ENCODE data around the gene GFI1. TPM values are rescaled to one million over a fixed set of nuclear protein-coding genes. Genes with fewer than 3 reads are reported as not detected.

The GFI1 gene
- total and polyA plus RNA-seq, 2 of the 13 experiments (the other 11 are each of a cell fraction or from before 2014, with no cell fraction given): 10.3 to 10.5 TPM

- no TSS peak for BruUV-seq (replicated peaks)
- ChIA-PET CTCF (ENCODE audit: low intra/inter-chr PET ratio, low total read pairs) (no interaction called here), POLR2A (no interaction called here)
- in situ Hi-C loops (cut with HindIII; ENCODE audit: extremely low pct_ligation_motif_present, low pct_unique_long_range_greater_than_20kb): no loop called here
- H3K4me3 ChIP-seq (replicated peaks in 1 of 3; ENCODE audit: insufficient read depth in 1 of 3, low read depth in 2 of 3, low read length in 3 of 3): no peak overlapping the region
- H3K27ac ChIP-seq (ENCODE audit: extremely low read length, insufficient read depth, low read length): no peak overlapping the region
- no peak for DNase-seq (ENCODE audit: low spot score)
- no peaks in the 10 kb centered on the region for H3K9me3 ChIP-seq (ENCODE audit: low read length)
- intact Hi-C loops (cut with micrococcal nuclease; ENCODE audit: unreplicated experiment): no loop called here
- H3K36me3 ChIP-seq (replicated peaks in 1 of 2; ENCODE audit: control insufficient read depth in 1 of 2, insufficient read depth in 2 of 2, low read length in 2 of 2): no peaks in the 10 kb centered on the region
- H4K20me1 ChIP-seq (ENCODE audit: insufficient read depth, low read length): no peaks in the 10 kb centered on the region
- WGBS (ENCODE audit: low lambda C conversion rate): 42% methylated on average over 2 of the region's 2 CpGs
- H3K4me2 ChIP-seq (ENCODE audit: low read depth, low read length): no peak overlapping the region
- H3K27me3 ChIP-seq (ENCODE audit: control insufficient read depth in 1 of 2, insufficient read depth in 2 of 2, low read length in 2 of 2): peaks cover 0 to 4% of the 10 kb centered on the region in 2 experiments; a peak in 1 of 5 replicates
- no peak for ATAC-seq
- peaks cover 28% of the 10 kb centered on the region for H3K4me1 ChIP-seq (ENCODE audit: insufficient read depth, low read length)
- H3K79me2 ChIP-seq (ENCODE audit: insufficient read depth, low read length): no peaks in the 10 kb centered on the region
- no peak for FAIRE-seq
- no peak overlapping the region for H3K9ac ChIP-seq (ENCODE audit: insufficient read depth, low read depth, low read length)
- TF ChIP-seq NFE2 (CRISPR knock-in tag; IDR thresholded peaks at IDR 0.05): no peak
- TF ChIP-seq RFXANK (CRISPR knock-in tag; IDR thresholded peaks at IDR 0.05): no peak
- no peak for TF ChIP-seq ZNF33B (CRISPR knock-in tag; IDR thresholded peaks at IDR 0.05)
- TF ChIP-seq ATM (IDR thresholded peaks at IDR 0.05; ENCODE audit: borderline replicate concordance): no peak
- TF ChIP-seq MAFK (conservative IDR thresholded peaks at IDR 0.05 in 1 of 2, IDR thresholded peaks at IDR 0.05 in 1 of 2; ENCODE audit: low read length in 2 of 2): no peak
- no peak for TF ChIP-seq ZIK1 (CRISPR knock-in tag; IDR thresholded peaks at IDR 0.05; ENCODE audit: borderline replicate concordance, low read depth)
- no peak for TF ChIP-seq ZFP62 (CRISPR knock-in tag; IDR thresholded peaks at IDR 0.05)
- TF ChIP-seq SP140L (CRISPR knock-in tag; IDR thresholded peaks at IDR 0.05; ENCODE audit: borderline replicate concordance): no peak
- no peak for TF ChIP-seq CBX2 (IDR thresholded peaks at IDR 0.05; ENCODE audit: low read depth, low read length)
- no peak for TF ChIP-seq CBX2 (CRISPR knock-in tag; IDR thresholded peaks at IDR 0.05; ENCODE audit: low read depth)
- TF ChIP-seq MLXIP (CRISPR knock-in tag; IDR thresholded peaks at IDR 0.05; ENCODE audit: borderline replicate concordance): no peak
- TF ChIP-seq BATF2 (CRISPR knock-in tag; IDR thresholded peaks at IDR 0.05): no peak
- no peak for TF ChIP-seq POLR2G (IDR thresholded peaks at IDR 0.05; ENCODE audit: low read depth, low read length)
- no peak overlapping the region for H2AFZ ChIP-seq (ENCODE audit: low read length)
Observed at GRCh38 chr1:92446546-92446945, 40.2 kb downstream of the GFI1 start.

Data from HepG2 (cell line).